OCI-LY1 (cell line): ENCODE measurements around the gene MACROD2.

ENCODE experiments used
- CTCF ChIP-seq: fragments of 200-600 bp; sonication (generic), shearing (Covaris generic); IDR thresholded peaks from 2 replicates; pipeline ENCODE4 v1.5.1; 2017; ENCODE audit warnings: mild to moderate bottlenecking, antibody characterized with exemption, low read length, moderate library complexity, mixed read lengths
- EZH2 ChIP-seq: fragments of 200-600 bp; sonication (generic), shearing (Covaris generic); IDR thresholded peaks from 2 replicates; pipeline ENCODE4 v1.8.0; 2017; ENCODE audit warnings: borderline replicate concordance, mixed run types, mild to moderate bottlenecking, antibody characterized with exemption, low read length, moderate library complexity, mixed read lengths

- TF ChIP-seq EZH2 (no peak), CTCF (no peak)
Observed at GRCh38 chr20:15642676-15643075, 1647.4 kb downstream of the MACROD2 start.
